Measurements from ENCODE around the gene LSM7.

LSM7 gene

GRCh38 chr19:2274185-2274711, 54.1 kb downstream of the LSM7 start:
- Mint-ChIP-seq H3K9me3 (no peaks in the 10 kb centered on the region), H3K27me3 (no peaks in the 10 kb centered on the region), H3K27ac (peak overlapping the region; percentile 90), H3K4me3 (peak overlapping the region; percentile 82), H3K36me3 (peaks cover 11% of the 10 kb centered on the region), H3K4me1 (peaks cover 25% of the 10 kb centered on the region)

DNA sequence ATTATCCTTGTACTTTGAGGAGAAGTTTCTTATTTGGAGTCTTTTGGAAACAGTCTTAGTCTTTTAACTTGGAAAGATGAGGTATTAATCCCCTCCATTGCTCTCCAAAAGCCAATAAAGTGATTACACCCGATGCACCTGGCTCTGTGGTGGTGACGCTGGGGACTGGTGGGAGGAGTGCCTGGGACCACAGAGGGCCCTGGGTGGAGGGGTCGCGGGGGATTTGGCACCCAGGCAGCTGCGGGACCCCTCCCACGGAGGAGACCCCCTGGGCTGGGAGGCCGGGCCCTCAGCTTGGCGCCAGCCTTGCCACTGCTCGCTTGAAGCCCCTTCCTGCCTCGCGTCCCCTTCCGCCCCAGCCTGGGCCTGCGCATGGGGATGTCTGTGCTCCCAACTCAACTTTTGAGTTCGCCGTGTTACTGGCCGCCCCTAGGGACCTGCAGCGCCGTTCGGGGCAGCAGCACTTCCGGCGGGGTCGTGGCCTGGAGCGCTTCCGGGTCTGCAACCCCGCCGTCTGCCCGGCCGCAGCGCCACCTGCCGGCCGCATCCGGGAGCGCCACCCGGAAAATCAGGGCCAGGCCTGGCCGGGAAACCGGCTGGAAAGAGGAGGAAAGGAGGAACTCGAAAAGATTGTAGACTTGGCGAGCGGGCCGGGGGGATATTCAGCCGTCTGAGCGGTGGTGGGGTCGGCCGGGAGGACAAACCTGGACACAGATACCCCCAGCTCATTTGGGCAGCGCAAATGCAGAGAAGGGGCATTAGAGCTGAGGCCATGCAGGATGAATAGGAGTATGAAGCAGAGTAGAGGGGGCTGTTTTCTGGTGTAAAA, 54.8 kb downstream of the LSM7 start:
- Mint-ChIP-seq H3K4me1 (peaks cover 26% of the 10 kb centered on the region), H3K27me3 (no peaks in the 10 kb centered on the region), H3K27ac (peak overlapping the region; percentile 90), H3K4me3 (peak overlapping the region; percentile 82), H3K9me3 (no peaks in the 10 kb centered on the region), H3K36me3 (peaks cover 11% of the 10 kb centered on the region)

Measured in activated naive CD4-positive, alpha-beta T cell treated with anti-CD3 and anti-CD28 coated beads, Interleukin-2, amount 50 U/mL, for 24 hours (primary cell).